ENCODE measurements around the gene MT2A.

Gene MT2A

DNA sequence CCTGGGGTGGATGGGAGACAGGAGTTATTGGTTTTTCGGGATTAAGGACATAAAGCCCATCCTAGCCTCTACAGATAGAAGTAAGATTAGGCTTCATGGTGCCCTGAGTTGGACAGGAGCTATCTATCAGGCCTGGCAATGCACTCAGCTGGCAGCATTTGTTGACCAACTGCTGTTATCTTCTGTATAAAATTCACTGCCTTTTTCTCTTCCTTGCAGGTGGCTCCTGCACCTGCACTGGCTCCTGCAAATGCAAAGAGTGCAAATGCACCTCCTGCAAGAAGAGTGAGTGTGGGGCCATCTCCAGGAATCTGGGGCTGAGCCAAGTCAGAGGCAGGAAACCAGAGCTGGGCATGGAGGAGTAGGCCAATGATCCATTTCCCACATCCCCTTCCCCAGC, 30.7 kb downstream of the MT2A start:
- DNase-seq (ENCODE audit: low read depth), result no peak

DNA sequence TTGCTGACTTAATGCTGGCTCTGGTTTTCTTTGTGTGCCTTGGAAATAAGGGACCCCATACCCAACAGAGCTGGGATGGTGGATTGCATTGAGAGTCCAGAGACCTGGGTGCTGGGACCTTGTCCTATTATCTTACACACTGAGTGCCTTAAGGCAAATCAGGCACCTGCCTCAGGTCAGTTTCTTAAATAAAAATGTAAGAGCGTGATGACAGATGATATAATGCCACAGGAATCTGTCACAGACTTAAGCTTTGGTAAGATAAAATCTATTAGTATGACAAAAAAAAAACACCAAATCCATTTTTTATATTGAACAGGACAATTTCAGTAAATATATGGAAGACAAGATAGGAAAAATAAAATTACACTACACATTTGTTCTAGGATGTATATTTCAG, 31.7 kb downstream of the MT2A start:
- DNase-seq (ENCODE audit: low read depth), result no peak

DNA sequence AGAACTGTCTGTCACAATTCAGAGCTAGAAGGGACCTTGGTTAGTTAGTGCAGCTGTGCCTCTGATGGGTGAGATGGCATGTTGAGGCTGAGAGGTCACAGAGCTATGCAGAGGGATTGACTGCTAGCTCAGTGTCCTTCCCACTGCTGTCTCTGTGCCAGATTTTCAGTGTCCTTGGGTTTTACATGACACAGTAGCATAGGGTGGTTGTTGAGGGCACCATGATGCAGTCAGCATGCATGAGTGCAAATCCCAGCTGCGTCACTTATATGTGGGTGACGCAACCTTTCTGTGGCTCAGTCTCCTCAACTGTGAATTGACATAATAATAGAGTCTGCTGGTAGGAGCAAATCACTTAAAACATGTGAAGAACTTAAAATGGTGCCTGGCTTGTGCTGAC, 32.8 kb downstream of the MT2A start:
- DNase-seq (ENCODE audit: low read depth), result no peak

DNA sequence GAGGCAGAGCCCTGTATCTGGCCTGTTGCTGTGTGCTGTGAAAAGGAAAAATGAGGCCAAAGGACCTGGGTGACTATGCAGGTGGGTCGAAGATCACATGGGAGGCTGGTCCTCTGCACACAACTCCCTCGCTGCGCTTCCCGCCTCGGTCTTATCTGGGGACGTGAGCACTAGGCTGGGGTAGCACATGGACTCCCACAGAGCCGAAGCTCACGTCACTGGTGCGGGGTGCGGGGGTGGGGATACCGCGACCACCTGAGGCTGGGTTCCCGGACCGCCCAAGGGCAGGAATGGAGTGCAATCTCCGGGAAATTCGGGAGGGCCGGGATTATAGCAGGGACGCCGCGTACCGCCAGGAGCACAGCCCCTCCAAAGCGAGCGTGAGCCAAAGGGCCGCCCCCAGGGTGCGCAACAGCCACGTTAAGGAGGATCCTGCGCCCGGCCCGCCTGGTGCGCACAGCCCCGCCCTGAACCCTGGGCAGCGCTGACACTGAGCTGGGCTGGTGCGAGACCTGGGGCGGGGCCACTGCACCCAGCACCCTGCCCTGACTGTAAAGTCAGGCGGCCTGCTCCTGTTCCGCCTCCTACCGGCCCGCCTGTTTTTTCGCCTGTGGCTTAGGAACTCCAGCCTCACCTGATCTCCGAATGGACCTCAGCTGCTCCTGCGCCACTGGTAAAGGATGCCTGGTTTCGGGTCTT, 34.8 kb downstream of the MT2A start:
- peak; percentile 71 for DNase-seq (ENCODE audit: low read depth)

DNA sequence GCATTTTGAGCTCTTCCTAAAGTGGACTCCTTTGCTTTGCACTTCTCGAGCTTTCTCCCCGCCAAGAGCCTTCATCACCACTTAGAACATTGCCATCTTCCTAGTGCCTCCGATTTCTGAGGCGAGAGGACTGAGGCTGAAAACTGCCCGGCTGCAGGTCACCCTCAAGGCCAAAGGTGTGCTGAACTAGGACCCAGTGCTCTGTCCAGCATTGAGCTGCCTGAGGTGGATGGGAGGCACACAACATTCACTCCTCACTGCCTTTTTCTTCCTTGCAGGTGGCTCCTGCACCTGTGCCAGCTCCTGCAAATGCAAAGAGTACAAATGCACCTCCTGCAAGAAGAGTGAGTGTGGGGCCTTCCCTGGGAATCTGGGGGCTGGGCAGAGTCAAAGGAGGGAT, 35.4 kb downstream of the MT2A start:
- no peak for DNase-seq (ENCODE audit: low read depth)

DNA sequence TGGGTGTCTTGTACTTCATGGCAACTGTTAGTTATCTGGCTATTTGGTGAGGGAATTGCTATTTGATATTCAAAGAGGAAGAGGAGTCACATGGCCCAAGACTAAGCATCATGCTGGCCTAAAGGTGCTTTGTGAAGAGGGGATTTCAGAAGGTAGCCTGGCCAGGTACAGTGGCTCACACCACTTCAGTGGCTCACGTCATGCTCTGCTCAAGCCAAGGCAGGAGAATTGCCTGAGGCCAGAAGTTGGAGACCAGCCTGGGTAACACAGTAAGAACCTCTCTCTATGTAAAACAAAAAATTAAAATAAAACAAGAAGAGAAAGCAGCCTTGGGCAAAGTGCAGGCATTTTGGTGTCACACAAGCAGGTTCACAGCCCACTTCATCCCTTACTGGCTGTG, 36.9 kb downstream of the MT2A start:
- DNase-seq (ENCODE audit: low read depth), result no peak

DNA sequence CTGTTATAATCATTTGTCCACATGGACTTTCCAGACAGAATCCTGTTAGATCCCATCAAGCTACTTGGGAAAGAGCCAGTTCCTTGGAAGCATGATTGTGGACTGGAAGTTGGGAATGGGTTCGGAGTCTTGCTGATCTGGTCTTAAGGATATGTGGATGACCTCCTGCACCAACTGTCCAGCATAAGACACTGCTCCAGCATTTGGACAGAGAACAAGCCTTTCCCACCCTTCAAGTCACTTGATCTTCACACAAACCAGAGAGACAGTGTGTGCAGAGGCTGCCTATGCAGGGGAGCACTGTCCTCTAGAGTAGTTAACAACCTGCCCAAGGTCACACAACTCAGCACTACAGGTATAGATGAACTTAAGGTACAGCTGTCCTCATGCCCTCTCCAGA, 37.5 kb downstream of the MT2A start:
- DNase-seq (ENCODE audit: low read depth), result no peak

DNA sequence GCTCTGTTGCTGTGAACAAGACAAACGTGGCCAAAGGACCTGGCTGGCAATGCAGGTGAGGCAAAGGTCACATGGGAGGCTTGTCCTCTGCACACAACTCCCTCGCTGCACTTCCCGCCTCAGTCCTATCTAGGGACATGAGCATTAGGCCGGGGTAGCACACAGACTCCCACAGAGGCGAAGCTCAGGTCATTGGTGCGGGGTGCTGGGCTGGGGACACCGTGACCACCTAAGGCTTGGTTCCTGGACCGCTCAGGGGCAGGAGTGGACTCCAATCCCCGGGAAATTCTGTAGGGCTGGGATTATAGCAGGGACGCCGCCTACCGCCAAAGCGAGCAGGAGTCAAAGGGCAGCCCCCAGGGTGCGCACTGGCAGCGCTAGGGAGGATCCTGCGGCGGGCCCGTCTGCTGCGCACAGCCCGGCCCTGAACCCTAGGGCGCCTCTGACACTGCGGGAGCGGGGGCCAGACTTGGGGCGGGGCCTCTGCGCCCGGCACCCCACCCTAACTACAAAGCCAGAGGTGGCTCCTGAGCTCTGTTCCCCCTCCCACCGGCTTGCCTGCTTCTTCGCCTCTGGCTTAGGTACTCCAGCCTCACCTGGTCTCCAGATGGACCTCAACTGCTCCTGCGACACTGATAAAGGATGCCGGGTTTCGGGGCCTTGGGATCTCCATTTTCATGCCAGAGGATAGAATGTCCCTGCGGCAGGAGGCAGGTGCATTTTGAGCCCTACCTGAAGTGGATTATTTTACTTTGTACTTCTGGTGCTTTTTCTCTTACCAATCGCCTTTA, 39.5 kb downstream of the MT2A start:
- no peak for DNase-seq (ENCODE audit: low read depth)

DNA sequence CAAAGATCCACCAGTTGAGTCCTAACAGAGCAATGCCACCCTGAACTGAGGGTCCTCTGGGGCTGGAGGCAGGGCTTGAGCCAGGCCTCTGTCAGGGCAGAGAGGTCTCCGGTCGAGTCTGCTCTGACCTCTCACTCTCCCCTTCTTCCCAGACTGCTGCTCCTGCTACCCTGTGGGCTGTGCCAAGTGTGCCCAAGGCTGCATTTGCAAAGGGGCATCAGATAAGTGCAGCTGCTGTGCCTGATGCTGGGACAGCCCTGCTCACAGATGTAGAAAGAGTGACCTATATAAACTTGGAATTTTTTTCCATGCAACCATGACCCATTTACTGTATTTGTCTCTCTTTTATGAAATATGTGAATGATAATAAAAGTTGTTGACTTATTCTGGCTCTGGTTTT, 40.9 kb downstream of the MT2A start:
- no peak for DNase-seq (ENCODE audit: low read depth)

DNA sequence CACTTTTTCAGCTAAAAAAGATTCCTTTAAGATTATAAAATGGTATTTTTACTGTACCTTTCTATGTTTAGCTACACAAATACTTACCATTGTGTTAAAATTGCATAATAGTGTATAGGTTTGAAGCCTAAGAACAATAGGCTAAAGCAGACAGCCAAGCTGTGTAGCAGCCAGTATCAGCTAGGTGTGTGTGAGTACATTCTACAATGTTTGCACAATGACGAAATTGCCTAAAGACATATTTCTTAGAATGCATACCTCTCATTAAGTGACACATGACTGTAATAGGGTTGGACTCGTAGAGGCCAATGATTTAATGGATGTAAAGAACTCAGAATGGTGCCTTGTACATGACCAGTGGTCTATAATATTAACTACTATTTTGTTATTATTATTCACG, 41.4 kb downstream of the MT2A start:
- no peak for DNase-seq (ENCODE audit: low read depth)

DNA sequence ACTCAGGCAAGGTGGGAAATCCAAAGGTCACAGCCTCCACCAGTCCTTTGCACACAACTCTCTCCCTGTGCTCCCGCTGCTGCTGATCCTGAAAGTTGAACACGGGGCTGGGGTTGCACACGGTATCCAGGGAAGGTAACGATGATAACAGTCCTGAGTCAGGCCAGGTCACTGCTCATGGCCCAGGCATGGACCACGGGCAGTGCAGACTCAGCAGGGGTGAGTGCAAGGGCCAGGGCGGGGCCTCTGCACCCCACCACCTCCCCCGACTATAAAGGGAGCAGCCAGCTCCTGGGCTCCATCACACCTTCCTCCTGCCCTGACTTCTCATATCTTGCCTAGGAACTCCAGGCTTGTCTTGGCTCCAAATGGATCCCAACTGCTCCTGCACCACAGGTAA, 43.2 kb downstream of the MT2A start, which contains the start of gene MT1B:
MT1B (plus strand) TSS at position 301 of the 400 bp plus-strand sequence; CDS start at position 369, 68 bp downstream.
- no peak for DNase-seq (ENCODE audit: low read depth)

DNA sequence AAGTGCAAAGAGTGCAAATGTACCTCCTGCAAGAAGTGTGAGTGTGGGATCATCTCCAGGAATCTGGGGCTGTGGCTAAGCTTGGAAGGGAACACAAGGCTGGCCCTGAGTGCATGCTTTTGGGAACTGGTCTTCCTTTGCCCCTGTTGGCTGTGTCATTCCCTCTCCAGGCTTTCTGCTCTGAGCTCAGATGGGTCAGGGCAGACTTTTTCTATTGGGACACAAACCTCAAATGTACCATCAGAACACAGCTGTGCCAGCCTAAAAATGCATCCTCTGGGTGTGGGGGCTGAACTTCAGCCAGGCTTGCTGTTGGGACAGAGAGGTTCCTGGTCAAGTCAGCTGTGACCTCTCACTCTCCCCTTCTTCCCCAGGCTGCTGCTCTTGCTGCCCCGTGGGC, 44.2 kb downstream of the MT2A start:
- no peak for DNase-seq (ENCODE audit: low read depth)

DNA sequence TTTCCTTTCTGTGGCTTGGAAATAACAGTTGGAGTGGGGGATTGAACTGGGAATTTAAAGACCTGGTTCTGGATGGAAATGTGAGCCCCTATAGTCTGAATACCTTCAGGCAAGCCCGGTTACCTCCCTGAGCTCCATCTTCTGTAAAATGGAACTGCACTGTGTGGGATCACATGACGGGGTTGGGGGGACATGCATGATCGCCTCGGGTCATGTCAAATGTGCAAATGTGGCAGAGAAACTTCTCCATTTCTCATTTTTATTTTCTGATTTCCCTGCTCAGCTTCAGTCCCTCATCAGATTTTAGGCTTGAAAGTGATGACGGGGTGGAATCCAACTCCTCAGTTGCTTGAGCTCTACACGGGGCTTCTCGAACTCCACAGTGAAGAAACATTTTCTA, 44.8 kb downstream of the MT2A start:
- no peak for DNase-seq (ENCODE audit: low read depth)

DNA sequence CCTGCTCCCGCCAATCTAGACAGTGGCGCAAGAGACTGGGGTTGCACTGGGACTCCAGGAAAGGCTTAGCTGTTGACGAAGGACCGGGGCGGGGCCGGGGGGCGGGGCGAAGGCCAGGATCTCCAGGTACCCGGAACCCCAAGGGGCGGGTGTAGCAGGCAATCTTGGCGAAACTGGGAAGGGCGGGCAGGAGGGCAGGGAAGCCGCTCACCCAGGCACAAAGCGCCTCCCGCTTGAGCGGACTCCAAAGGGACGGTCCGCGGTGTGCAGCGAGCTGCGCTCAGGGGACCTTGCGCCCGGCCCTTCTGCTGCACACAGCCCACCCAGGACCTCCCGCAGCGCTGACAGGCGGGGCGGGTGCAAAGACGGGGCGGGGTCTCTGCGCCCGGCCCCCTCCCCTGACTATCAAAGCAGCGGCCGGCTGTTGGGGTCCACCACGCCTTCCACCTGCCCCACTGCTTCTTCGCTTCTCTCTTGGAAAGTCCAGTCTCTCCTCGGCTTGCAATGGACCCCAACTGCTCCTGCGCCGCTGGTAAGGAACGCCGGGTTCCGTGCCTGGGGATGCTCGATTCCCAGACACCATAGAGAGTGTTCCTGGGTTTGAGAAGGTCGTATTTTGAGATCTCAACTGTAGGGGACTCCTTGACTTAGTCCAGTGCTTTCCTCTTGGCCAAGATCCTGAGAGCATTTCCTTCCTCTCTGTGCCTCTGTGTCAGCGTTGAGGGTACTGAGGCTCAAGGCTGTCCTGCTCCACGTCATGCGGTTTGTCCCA, 49.4 kb downstream of the MT2A start, which contains the start of gene MT1F:
MT1F (plus strand) TSS at position 405 of the 772 bp plus-strand sequence; CDS start at position 505, 100 bp downstream.
- peak; percentile 56 for DNase-seq (ENCODE audit: low read depth)

DNA sequence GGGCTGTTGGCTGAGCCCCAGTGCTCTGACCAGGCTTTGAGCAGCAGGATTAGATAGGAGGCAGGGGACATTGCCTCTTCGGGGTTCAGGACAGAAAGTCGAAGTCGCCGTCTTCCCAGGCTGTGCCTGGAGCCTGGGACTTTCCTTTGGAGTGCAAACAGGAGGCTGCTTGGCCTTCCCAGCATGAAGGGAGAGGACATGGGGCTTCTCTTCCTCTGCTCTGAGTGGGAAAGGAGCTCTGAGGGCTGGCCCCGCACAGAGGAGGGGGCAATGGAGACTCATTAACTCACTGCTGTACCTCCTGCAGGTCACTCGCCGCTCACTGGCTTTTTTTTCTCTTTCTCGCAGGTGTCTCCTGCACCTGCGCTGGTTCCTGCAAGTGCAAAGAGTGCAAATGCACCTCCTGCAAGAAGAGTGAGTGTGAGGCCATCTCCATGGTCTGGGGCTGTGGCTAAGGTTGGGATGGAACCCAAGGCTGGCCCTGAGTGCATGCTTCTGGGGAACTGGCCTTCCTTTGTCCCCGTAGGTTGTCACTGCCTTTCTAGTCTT, 50.0 kb downstream of the MT2A start:
- DNase-seq (ENCODE audit: low read depth), result no peak

Data from ELR (cell line).